GM12892 (cell line): ENCODE measurements around the gene TUBGCP2.

Source experiments
- POLR2A ChIP-seq: IDR thresholded peaks from 2 replicates; pipeline ENCODE4 v1.6.1; 2011; ENCODE audit warnings: low read depth, low read length, control low read depth
- POLR2AphosphoS5 ChIP-seq: IDR thresholded peaks from 2 replicates; pipeline ENCODE4 v1.6.1; 2011; ENCODE audit warnings: low read depth, low read length, control low read depth

GRCh38 chr10:133258818-133259601, 49.7 kb downstream of the TUBGCP2 start:
- TF ChIP-seq POLR2AphosphoS5: no peak
- no peak for TF ChIP-seq POLR2A
